ENCODE data around the gene MRPL49. TPM values are rescaled to one million over a fixed set of nuclear protein-coding genes. Genes with fewer than 3 reads are reported as not detected.

The MRPL49 gene
- total and polyA plus RNA-seq, 9 of the 15 experiments (the other 6 are each of a cell fraction or from before 2014, with no cell fraction given): 74.3 to 132 (median 91.2) TPM

- TF ChIP-seq MGA (IDR thresholded peaks at IDR 0.05) (peak; percentile 66), HES1 (IDR thresholded peaks at IDR 0.05; ENCODE audit: low read depth) (no peak), PCBP1 (IDR thresholded peaks at IDR 0.05; ENCODE audit: low read depth, low read length, poor library complexity, severe bottlenecking) (no peak), YY1 (IDR thresholded peaks at IDR 0.05; ENCODE audit: borderline replicate concordance in 1 of 3, control insufficient read depth in 1 of 3, extremely low read depth in 1 of 3, insufficient read depth in 3 of 3, insufficient read length in 1 of 3, insufficient replicate concordance in 2 of 3, low read depth in 1 of 3, low read length in 2 of 3) (peak in 1 of 3 experiments; percentile 1), CXXC5 (CRISPR knock-in tag; IDR thresholded peaks at IDR 0.05) (peak; percentile 48), TRIM24 (IDR thresholded peaks at IDR 0.05) (peak; percentile 59 to 77; a peak in 3 of 4 replicates), SOX6 (IDR thresholded peaks at IDR 0.05) (0 out of 2 replicates have a peak, but pooled peaks have one; percentile 42), BACH1 (tag; IDR thresholded peaks at IDR 0.05) (peak; percentile 39; the same call in 1 of the 2 replicates), ZBTB7A (IDR thresholded peaks at IDR 0.05; ENCODE audit: borderline replicate concordance, control insufficient read depth, low read depth, low read length) (no peak), SMARCE1 (IDR thresholded peaks at IDR 0.05) (peak; percentile 30; the same call in 1 of the 2 replicates), RBM14 (IDR thresholded peaks at IDR 0.05; ENCODE audit: borderline replicate concordance, insufficient read depth, low read depth, low read length) (no peak), OTX1 (CRISPR knock-in tag; IDR thresholded peaks at IDR 0.05) (no peak), ZNF24 (IDR thresholded peaks at IDR 0.05) (no peak), POLR2AphosphoS5 (IDR thresholded peaks at IDR 0.05; ENCODE audit: control insufficient read depth, insufficient read depth, low read depth, low read length) (peak; percentile 70; the same call in 1 of the 2 replicates), ETV1 (tag; conservative IDR thresholded peaks at IDR 0.05; ENCODE audit: low read depth) (peak; percentile 80), BRD9 (IDR thresholded peaks at IDR 0.05; ENCODE audit: low read depth, partially characterized antibody) (peak; percentile 82), MTA1 (IDR thresholded peaks at IDR 0.05; ENCODE audit: borderline replicate concordance) (no peak)
These were observed 47.1 kb downstream of the MRPL49 start (continued) for GRCh38 chr11:65169164-65169641.
